GM12878 (cell line): ENCODE measurements around the gene BTF3. TPM values are rescaled to one million over a fixed set of nuclear protein-coding genes. Genes with fewer than 3 reads are reported as not detected.
"Not testable (repeated sequence)": the region's sequence is repeated elsewhere in the genome, so short reads cannot be mapped to it uniquely, and the experiment has no call there.

ENCODE experiments used
- ATAC-seq: fragments of 200-7000 bp; cut with Tn5 transposase; 3 replicates; pipeline ENCODE4 v1.9.1; 2020; ENCODE audit warnings: mild to moderate bottlenecking, moderate library complexity
- BruUV-seq: library from RNA; stranded (reverse); fragments of 400-500 nt; replicated peaks from 2 replicates; lab custom pipeline; 2021; lab: Mats Ljungman, UMichigan
- CTCF ChIA-PET: fragments of 300-600 bp; sonication (Branson Sonifier 250); formaldehyde crosslinking; extraction: SDS; loops from one replicate; lab custom pipeline; 2021; ENCODE audit warnings: inconsistent platforms; lab: Yijun Ruan, JAX
- POLR2A ChIA-PET: fragments of 350-600 bp; formaldehyde crosslinking; extraction: SDS; loops from one replicate; lab custom pipeline; 2021; ENCODE audit warnings: inconsistent platforms; lab: Charles Lee
- RAD21 ChIA-PET: fragments of 300-600 bp; sonication (Branson Sonifier 250); formaldehyde crosslinking; loops from one replicate; lab custom pipeline; 2023; ENCODE audit warnings: antibody characterized with exemption; ENCODE audit not compliant: unreplicated experiment; lab: Charles Lee
- SMC1A ChIA-PET: fragments of 300-600 bp; sonication (Branson Sonifier 250); formaldehyde crosslinking; loops from one replicate; lab custom pipeline; 2023; ENCODE audit not compliant: unreplicated experiment, uncharacterized antibody; lab: Charles Lee
- DNase-seq: peaks from one replicate; pipeline ENCODE4 v3.0.0-alpha.2; 2011; ENCODE audit warnings: low read depth, low spot score
- FAIRE-seq: peaks from 3 replicates; lab custom pipeline; 2011; peaks lifted over from hg19 to GRCh38; lab: Jason Lieb, UNC
- H2AFZ ChIP-seq: 2 replicates; pipeline ENCODE4 v1.6.0; 2011; ENCODE audit warnings: low read depth, low read length, control low read depth; ENCODE audit not compliant: control insufficient read depth
- H3K27ac ChIP-seq: 2 replicates; pipeline ENCODE4 v1.5.1; 2011; ENCODE audit warnings: control low read depth; ENCODE audit not compliant: control insufficient read depth, insufficient read depth
- H3K27me3 ChIP-seq, 2 experiments: replicated peaks in 1 of 2; 2 replicates each; pipeline versions ENCODE4 v1.6.0 to v1.6.1; 2011; ENCODE audit warnings: low read length in 1 of 2; ENCODE audit not compliant: control insufficient read depth in 2 of 2, insufficient read depth in 2 of 2
- H3K36me3 ChIP-seq, 2 experiments: 2 replicates each; pipeline ENCODE4 v1.5.1; 2011; ENCODE audit warnings: low read length in 1 of 2; ENCODE audit not compliant: control insufficient read depth in 2 of 2, insufficient read depth in 2 of 2
- H3K4me1 ChIP-seq: 2 replicates; pipeline ENCODE4 v1.6.1; 2011; ENCODE audit warnings: mild to moderate bottlenecking, low read length, moderate library complexity, mixed read lengths; ENCODE audit not compliant: control insufficient read depth, insufficient read depth
- H3K4me2 ChIP-seq: 2 replicates; pipeline ENCODE4 v1.6.0; 2011; ENCODE audit warnings: control low read depth; ENCODE audit not compliant: control insufficient read depth, insufficient read depth
- H3K4me3 ChIP-seq: fragments of 200-600 bp; sonication (generic); 2 replicates; pipeline ENCODE4 v1.5.1; 2016
- H3K79me2 ChIP-seq: 2 replicates; pipeline ENCODE4 v1.6.0; 2011; ENCODE audit warnings: low read length; ENCODE audit not compliant: control insufficient read depth, insufficient read depth
- H3K9ac ChIP-seq: 2 replicates; pipeline ENCODE4 v1.8.0; 2011; ENCODE audit warnings: low read length, control low read depth, mixed read lengths; ENCODE audit not compliant: control insufficient read depth, insufficient read depth
- H3K9me3 ChIP-seq: replicated peaks from 3 replicates; pipeline ENCODE4 v1.5.1; 2011; ENCODE audit warnings: mild to moderate bottlenecking, low read length; ENCODE audit not compliant: control insufficient read depth, insufficient read depth
- H4K20me1 ChIP-seq: 2 replicates; pipeline ENCODE4 v1.6.0; 2011; ENCODE audit not compliant: control insufficient read depth, insufficient read depth
- FOXM1 ChIP-seq: IDR thresholded peaks from 2 replicates; pipeline ENCODE4 v1.6.1; 2012; ENCODE audit warnings: low read depth, mild to moderate bottlenecking, inconsistent platforms, low read length, moderate library complexity
- RCOR1 ChIP-seq: conservative IDR thresholded peaks from 2 replicates; pipeline ENCODE4 v1.6.1; 2012; ENCODE audit warnings: low read depth, low read length, improper control_type of control experiment
- USF2 ChIP-seq: IDR thresholded peaks from 2 replicates; pipeline ENCODE4 v1.6.1; 2011; ENCODE audit warnings: low read depth, low read length, improper control_type of control experiment, borderline replicate concordance
- WGBS: methylation state at CpG from one replicate; pipeline ENCODE4 v1.1.6; 2016; ENCODE audit warnings: low lambda C conversion rate; ENCODE audit not compliant: insufficient replicate concordance, insufficient coverage; ENCODE audit errors: missing lambda C conversion rate; 5-methylcytosine and 5-hydroxymethylcytosine counted together
- in situ Hi-C: fragments of 300-500 bp; cut with MboI; formaldehyde crosslinking; loops from 9 replicates; pipeline ENCODE4 v1.14.3; 2018; ENCODE audit warnings: mixed read lengths
- intact Hi-C: fragments of 100-400 bp; cut with micrococcal nuclease; formaldehyde crosslinking; loops from one replicate; pipeline ENCODE4 v1.14.2; 2022; ENCODE audit not compliant: unreplicated experiment
- polyA plus RNA-seq, 11 experiments: library from polyadenylated mRNA; depleted of rRNA in 4 of 11; unstranded in 6 of 11; stranded (reverse) in 5 of 11; fragments of >200 nt; fragmentation: Nextera tagmentation in 4 of 11; fragmentation: Illumina TruSeq in 1 of 11; extraction: Ambion mirVana in 4 of 11; extraction: Trizol in 1 of 11; gene quantifications; 1 replicate in 1 of 11; 2 replicates in 10 of 11; pipeline versions ENCODE4 v1.2.1 to v1.2.3, GENCODE V29; 2011 to 2016; ENCODE audit warnings: inconsistent platforms in 2 of 11, missing spikeins in 2 of 11, low read depth in 1 of 11
- total RNA-seq, 4 experiments: library from RNA; depleted of rRNA in 3 of 4; stranded (reverse); fragments of >200 nt in 3 of 4; fragmentation: Illumina TruSeq in 1 of 4; extraction: Trizol in 1 of 4; gene quantifications; 2 replicates each; pipeline versions ENCODE4 v1.2.1 to v1.2.3, GENCODE V29; 2013 to 2021

BTF3 gene
- total and polyA plus RNA-seq, 10 of the 15 experiments (the other 5 are each of a cell fraction or from before 2014, with no cell fraction given): 492 to 1,650 (median 904) TPM

- H3K9ac ChIP-seq, H3K79me2 ChIP-seq, RAD21 ChIA-PET, H3K27me3 ChIP-seq, H3K4me3 ChIP-seq, H3K27ac ChIP-seq, H3K4me1 ChIP-seq, intact Hi-C loops, POLR2A ChIA-PET, H3K9me3 ChIP-seq, FAIRE-seq, H3K4me2 ChIP-seq, in situ Hi-C loops, DNase-seq, BruUV-seq, H4K20me1 ChIP-seq, H2AFZ ChIP-seq: not testable (repeated sequence)
- peaks cover 4 to 13% of the 10 kb centered on the region in 2 experiments for H3K36me3 ChIP-seq
- ChIA-PET CTCF (interaction anchor here (0.9 to 1.5 kb wide), 5 partner anchors 10 to 81 kb away, joined by 3 to 5 read pairs (median 3); no protein-coding TSS in a partner anchor), SMC1A (interaction anchor here (2.3 kb wide), 1 partner anchor 10 kb away, joined by 10 read pairs; the partner anchor contains the start of gene BTF3)
- peak; percentile 51; the same call in 2 of the 3 replicates for ATAC-seq
- 98% methylated on average over 26 of the region's 26 CpGs for WGBS
Measured at GRCh38 chr5:73508521-73508920, 10.3 kb downstream of the BTF3 start.

DNA sequence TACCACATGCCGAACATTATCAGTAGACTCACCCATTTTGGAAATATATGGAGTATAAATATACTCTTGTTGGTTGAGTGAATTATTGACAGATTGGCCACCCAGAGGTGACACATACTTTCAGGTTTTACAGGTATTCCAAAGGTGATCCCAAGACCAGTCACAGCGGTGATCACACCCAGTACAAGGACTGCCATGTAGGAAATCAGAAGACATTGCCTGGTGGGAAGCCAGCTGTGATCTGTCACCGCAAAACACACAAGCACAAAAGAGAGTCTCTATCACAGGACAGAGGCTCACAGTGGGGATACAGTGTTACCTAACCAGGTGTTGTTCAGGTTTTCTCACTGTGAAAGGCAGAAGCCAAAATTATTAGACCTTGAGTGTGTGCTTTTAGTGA lies 15.8 kb downstream of the BTF3 start:
- Histone ChIP-seq H3K4me2 (no peak overlapping the region), H3K4me3 (no peak overlapping the region), H4K20me1 (no peaks in the 10 kb centered on the region), H3K36me3 (no peaks in the 10 kb centered on the region), H3K79me2 (no peaks in the 10 kb centered on the region), H3K9me3 (no peaks in the 10 kb centered on the region), H3K27me3 (no peaks in the 10 kb centered on the region), H3K27ac (no peak overlapping the region), H3K4me1 (no peaks in the 10 kb centered on the region), H3K9ac (no peak overlapping the region), H2AFZ (no peak overlapping the region)
- POLR2A ChIA-PET: no interaction called here
- intact Hi-C loops: no loop called here
- DNase-seq (no peak), ATAC-seq (no peak), FAIRE-seq (no peak)
- WGBS: 98% methylated on average over 3 of the region's 3 CpGs
- SMC1A ChIA-PET: no interaction called here
- in situ Hi-C loops: no loop called here
- RAD21 ChIA-PET: no interaction called here
- no TSS peak for BruUV-seq
- CTCF ChIA-PET: no interaction called here
- no peak for TF ChIP-seq USF2
- no peak for TF ChIP-seq RCOR1
- no peak for TF ChIP-seq FOXM1
